ENCODE measurements around the gene RNF19B.

DNA sequence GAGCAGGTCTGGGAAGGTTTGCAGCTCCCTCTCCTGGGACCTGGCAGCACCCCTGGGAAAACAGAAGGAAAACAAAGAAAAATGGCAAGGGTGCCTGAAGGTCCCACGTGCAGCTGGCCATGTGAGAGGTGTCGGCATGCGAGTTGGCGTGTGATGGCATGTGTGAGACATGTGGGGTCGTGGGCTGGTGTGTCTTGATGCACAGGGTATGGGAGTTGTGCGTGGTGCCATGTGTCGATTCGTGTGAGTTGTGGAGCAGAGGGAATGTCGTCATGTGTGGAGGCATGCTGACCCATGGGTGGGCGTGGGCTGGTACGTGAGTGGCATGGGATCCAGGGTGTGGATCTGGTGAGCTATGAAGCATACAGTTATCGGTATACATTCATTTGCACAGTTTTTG lies 77.0 kb downstream of the RNF19B start:
- TF ChIP-seq CREB1 (IDR thresholded peaks at IDR 0.05) (no peak), EGR1 (IDR thresholded peaks at IDR 0.05; ENCODE audit: borderline replicate concordance, low read depth, low read length) (no peak), POLR2A (IDR thresholded peaks at IDR 0.05; ENCODE audit: control extremely low read depth in 1 of 2, low read depth in 2 of 2, low read length in 2 of 2) (no peak), BRCA1 (IDR thresholded peaks at IDR 0.05; ENCODE audit: low read depth, low read length) (no peak), ZNF274 (IDR thresholded peaks at IDR 0.05; ENCODE audit: borderline replicate concordance, extremely low read depth, low read length) (no peak), SIN3A (conservative IDR thresholded peaks at IDR 0.05 in 1 of 2, IDR thresholded peaks at IDR 0.05 in 1 of 2; ENCODE audit: low read depth in 1 of 2, low read length in 2 of 2) (no peak), JUND (IDR thresholded peaks at IDR 0.05; ENCODE audit: low read length) (no peak), BACH1 (IDR thresholded peaks at IDR 0.05; ENCODE audit: low read length) (no peak), GABPA (IDR thresholded peaks at IDR 0.05; ENCODE audit: borderline replicate concordance, insufficient read depth, low read length) (no peak), TAF7 (optimal IDR thresholded peaks at IDR 0.05; ENCODE audit: borderline replicate concordance, low read depth, low read length) (no peak), BCL11A (IDR thresholded peaks at IDR 0.05; ENCODE audit: low read depth in 2 of 2, low read length in 2 of 2) (no peak), TBP (IDR thresholded peaks at IDR 0.05; ENCODE audit: low read depth, low read length) (no peak)
- TF ChIP-seq, protein P1, sequence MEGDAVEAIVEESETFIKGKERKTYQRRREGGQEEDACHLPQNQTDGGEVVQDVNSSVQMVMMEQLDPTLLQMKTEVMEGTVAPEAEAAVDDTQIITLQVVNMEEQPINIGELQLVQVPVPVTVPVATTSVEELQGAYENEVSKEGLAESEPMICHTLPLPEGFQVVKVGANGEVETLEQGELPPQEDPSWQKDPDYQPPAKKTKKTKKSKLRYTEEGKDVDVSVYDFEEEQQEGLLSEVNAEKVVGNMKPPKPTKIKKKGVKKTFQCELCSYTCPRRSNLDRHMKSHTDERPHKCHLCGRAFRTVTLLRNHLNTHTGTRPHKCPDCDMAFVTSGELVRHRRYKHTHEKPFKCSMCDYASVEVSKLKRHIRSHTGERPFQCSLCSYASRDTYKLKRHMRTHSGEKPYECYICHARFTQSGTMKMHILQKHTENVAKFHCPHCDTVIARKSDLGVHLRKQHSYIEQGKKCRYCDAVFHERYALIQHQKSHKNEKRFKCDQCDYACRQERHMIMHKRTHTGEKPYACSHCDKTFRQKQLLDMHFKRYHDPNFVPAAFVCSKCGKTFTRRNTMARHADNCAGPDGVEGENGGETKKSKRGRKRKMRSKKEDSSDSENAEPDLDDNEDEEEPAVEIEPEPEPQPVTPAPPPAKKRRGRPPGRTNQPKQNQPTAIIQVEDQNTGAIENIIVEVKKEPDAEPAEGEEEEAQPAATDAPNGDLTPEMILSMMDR (IDR thresholded peaks at IDR 0.05; ENCODE audit: control extremely low read depth in 1 of 3, insufficient read depth in 1 of 3, low read depth in 1 of 3, low read length in 3 of 3) = no peak
